Measurements from ENCODE around the gene SPDYE6.
"Not testable (repeated sequence)": the region's sequence is repeated elsewhere in the genome, so short reads cannot be mapped to it uniquely, and the experiment has no call there.

The SPDYE6 gene

GRCh38 chr7:102346983-102347382 is 9.3 kb downstream of the SPDYE6 start:
- H3K4me2 ChIP-seq (ENCODE audit: low read length); H3K27me3 ChIP-seq (ENCODE audit: control insufficient read depth, insufficient read depth, low read length); H3K36me3 ChIP-seq (ENCODE audit: insufficient read depth, low read length); H3K4me3 ChIP-seq (ENCODE audit: low read length); H3K9ac ChIP-seq (ENCODE audit: low read depth, low read length); H3K4me1 ChIP-seq (ENCODE audit: control insufficient read depth, insufficient read depth, low read length); H3K9me3 ChIP-seq (replicated peaks; ENCODE audit: low read length): not testable (repeated sequence)

- H3K9ac ChIP-seq (ENCODE audit: low read depth, low read length): not testable (repeated sequence)
Measured at GRCh38 chr7:102340599-102341368, 15.5 kb downstream of the SPDYE6 start.

GRCh38 chr7:102337420-102337819 is 18.8 kb downstream of the SPDYE6 start:
- H3K4me1 ChIP-seq (ENCODE audit: control insufficient read depth, insufficient read depth, low read length); H3K4me3 ChIP-seq (ENCODE audit: low read length); H3K4me2 ChIP-seq (ENCODE audit: low read length); H3K36me3 ChIP-seq (ENCODE audit: insufficient read depth, low read length); H3K9ac ChIP-seq (ENCODE audit: low read depth, low read length); H3K9me3 ChIP-seq (replicated peaks; ENCODE audit: low read length); H3K27me3 ChIP-seq (ENCODE audit: control insufficient read depth, insufficient read depth, low read length): not testable (repeated sequence)

More at GRCh38 chr7:102340599-102341368, 15.5 kb downstream of the SPDYE6 start:
- not testable (repeated sequence) for H3K4me2 ChIP-seq (ENCODE audit: low read length); H3K4me1 ChIP-seq (ENCODE audit: control insufficient read depth, insufficient read depth, low read length); H3K27me3 ChIP-seq (ENCODE audit: control insufficient read depth, insufficient read depth, low read length); H3K36me3 ChIP-seq (ENCODE audit: insufficient read depth, low read length); H3K9me3 ChIP-seq (replicated peaks; ENCODE audit: low read length); H3K4me3 ChIP-seq (ENCODE audit: low read length)

- H3K4me3 ChIP-seq (ENCODE audit: low read length); H3K4me2 ChIP-seq (ENCODE audit: low read length); H3K36me3 ChIP-seq (ENCODE audit: insufficient read depth, low read length); H3K27me3 ChIP-seq (ENCODE audit: control insufficient read depth, insufficient read depth, low read length); H3K9ac ChIP-seq (ENCODE audit: low read depth, low read length); H3K4me1 ChIP-seq (ENCODE audit: control insufficient read depth, insufficient read depth, low read length); H3K9me3 ChIP-seq (replicated peaks; ENCODE audit: low read length): not testable (repeated sequence)
Measured at GRCh38 chr7:102337002-102337401, 19.2 kb downstream of the SPDYE6 start.

GRCh38 chr7:102335574-102335973 is 20.7 kb downstream of the SPDYE6 start:
- not testable (repeated sequence) for H3K9ac ChIP-seq (ENCODE audit: low read depth, low read length); H3K4me3 ChIP-seq (ENCODE audit: low read length); H3K27me3 ChIP-seq (ENCODE audit: control insufficient read depth, insufficient read depth, low read length); H3K36me3 ChIP-seq (ENCODE audit: insufficient read depth, low read length); H3K4me1 ChIP-seq (ENCODE audit: control insufficient read depth, insufficient read depth, low read length); H3K9me3 ChIP-seq (replicated peaks; ENCODE audit: low read length); H3K4me2 ChIP-seq (ENCODE audit: low read length)

- H3K36me3 ChIP-seq (ENCODE audit: insufficient read depth, low read length); H3K9me3 ChIP-seq (replicated peaks; ENCODE audit: low read length); H3K4me1 ChIP-seq (ENCODE audit: control insufficient read depth, insufficient read depth, low read length); H3K4me3 ChIP-seq (ENCODE audit: low read length); H3K4me2 ChIP-seq (ENCODE audit: low read length); H3K9ac ChIP-seq (ENCODE audit: low read depth, low read length): not testable (repeated sequence)
- H3K27me3 ChIP-seq (ENCODE audit: control insufficient read depth, insufficient read depth, low read length): peaks cover 16% of the 10 kb centered on the region
Measured at GRCh38 chr7:102330666-102331460, 25.4 kb downstream of the SPDYE6 start.

- not testable (repeated sequence) for H3K36me3 ChIP-seq (ENCODE audit: insufficient read depth, low read length); H3K9me3 ChIP-seq (replicated peaks; ENCODE audit: low read length); H3K9ac ChIP-seq (ENCODE audit: low read depth, low read length); H3K4me3 ChIP-seq (ENCODE audit: low read length); H3K4me2 ChIP-seq (ENCODE audit: low read length); H3K4me1 ChIP-seq (ENCODE audit: control insufficient read depth, insufficient read depth, low read length)
- peaks cover 16% of the 10 kb centered on the region for H3K27me3 ChIP-seq (ENCODE audit: control insufficient read depth, insufficient read depth, low read length)
Measured at GRCh38 chr7:102329366-102329765, 26.9 kb downstream of the SPDYE6 start.

GRCh38 chr7:102328863-102329262 is 27.4 kb downstream of the SPDYE6 start:
- H3K4me3 ChIP-seq (ENCODE audit: low read length); H3K36me3 ChIP-seq (ENCODE audit: insufficient read depth, low read length); H3K9me3 ChIP-seq (replicated peaks; ENCODE audit: low read length); H3K4me2 ChIP-seq (ENCODE audit: low read length); H3K4me1 ChIP-seq (ENCODE audit: control insufficient read depth, insufficient read depth, low read length); H3K9ac ChIP-seq (ENCODE audit: low read depth, low read length): not testable (repeated sequence)
- H3K27me3 ChIP-seq (ENCODE audit: control insufficient read depth, insufficient read depth, low read length): peaks cover 16% of the 10 kb centered on the region

GRCh38 chr7:102327183-102327582 is 29.1 kb downstream of the SPDYE6 start:
- not testable (repeated sequence) for H3K4me3 ChIP-seq (ENCODE audit: low read length); H3K36me3 ChIP-seq (ENCODE audit: insufficient read depth, low read length)
- peaks cover 11% of the 10 kb centered on the region for H3K27me3 ChIP-seq (ENCODE audit: control insufficient read depth, insufficient read depth, low read length)

GRCh38 chr7:102326157-102326889 is 29.9 kb downstream of the SPDYE6 start:
- no peak overlapping the region for H3K4me2 ChIP-seq (ENCODE audit: low read length)
- no peak overlapping the region for H3K9ac ChIP-seq (ENCODE audit: low read depth, low read length)
- H3K4me3 ChIP-seq (ENCODE audit: low read length): no peak overlapping the region
- H3K36me3 ChIP-seq (ENCODE audit: insufficient read depth, low read length): no peaks in the 10 kb centered on the region
- H3K9me3 ChIP-seq (replicated peaks; ENCODE audit: low read length): no peaks in the 10 kb centered on the region
- no peaks in the 10 kb centered on the region for H3K4me1 ChIP-seq (ENCODE audit: control insufficient read depth, insufficient read depth, low read length)
- H3K27me3 ChIP-seq (ENCODE audit: control insufficient read depth, insufficient read depth, low read length): peaks cover 11% of the 10 kb centered on the region

More at GRCh38 chr7:102327183-102327582, 29.1 kb downstream of the SPDYE6 start:
- H3K9me3 ChIP-seq (replicated peaks; ENCODE audit: low read length); H3K4me2 ChIP-seq (ENCODE audit: low read length); H3K9ac ChIP-seq (ENCODE audit: low read depth, low read length); H3K4me1 ChIP-seq (ENCODE audit: control insufficient read depth, insufficient read depth, low read length): not testable (repeated sequence)

GRCh38 chr7:102325106-102325505 is 31.1 kb downstream of the SPDYE6 start:
- H3K9ac ChIP-seq (ENCODE audit: low read depth, low read length); H3K36me3 ChIP-seq (ENCODE audit: insufficient read depth, low read length); H3K4me1 ChIP-seq (ENCODE audit: control insufficient read depth, insufficient read depth, low read length); H3K4me3 ChIP-seq (ENCODE audit: low read length); H3K9me3 ChIP-seq (replicated peaks; ENCODE audit: low read length); H3K4me2 ChIP-seq (ENCODE audit: low read length): not testable (repeated sequence)
- H3K27me3 ChIP-seq (ENCODE audit: control insufficient read depth, insufficient read depth, low read length): peaks cover 11% of the 10 kb centered on the region

Data from skeletal muscle satellite cell (primary cell).